Measurements from ENCODE around the gene POLR1A. TPM values are rescaled to one million over a fixed set of nuclear protein-coding genes. Genes with fewer than 3 reads are reported as not detected.

POLR1A gene
- total and polyA plus RNA-seq, 2 of the 13 experiments (the other 11 are each of a cell fraction or from before 2014, with no cell fraction given): 7.2 to 39.9 TPM

DNA sequence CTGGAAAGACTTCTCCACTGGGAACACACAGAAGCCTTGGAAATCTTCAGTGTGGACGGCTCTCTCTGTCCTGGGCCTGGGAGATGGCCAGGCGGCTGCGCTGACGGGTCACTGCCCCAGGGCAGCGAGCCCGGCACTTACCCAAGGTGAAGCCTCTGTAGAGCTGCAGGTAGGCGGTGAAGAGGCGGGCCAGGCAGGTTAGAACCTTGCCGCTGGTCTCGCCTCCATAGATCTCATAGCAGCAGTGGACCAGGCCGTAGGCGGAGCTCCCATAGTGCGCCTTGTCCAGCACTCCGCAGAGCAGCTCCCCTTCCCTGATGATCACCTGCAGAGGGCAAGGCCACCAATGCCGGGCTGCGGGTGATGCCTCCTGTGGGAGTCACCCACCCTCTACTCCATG is 53.0 kb downstream of the POLR1A start:
- CTCF ChIA-PET (ENCODE audit: low intra/inter-chr PET ratio, low total read pairs): no interaction called here
- in situ Hi-C loops (cut with HindIII; ENCODE audit: extremely low pct_ligation_motif_present, low pct_unique_long_range_greater_than_20kb): no loop called here
- peaks cover 43 to 87% of the 10 kb centered on the region in 2 experiments for H3K36me3 ChIP-seq (replicated peaks in 1 of 2; ENCODE audit: control insufficient read depth in 1 of 2, insufficient read depth in 2 of 2, low read length in 2 of 2)

DNA sequence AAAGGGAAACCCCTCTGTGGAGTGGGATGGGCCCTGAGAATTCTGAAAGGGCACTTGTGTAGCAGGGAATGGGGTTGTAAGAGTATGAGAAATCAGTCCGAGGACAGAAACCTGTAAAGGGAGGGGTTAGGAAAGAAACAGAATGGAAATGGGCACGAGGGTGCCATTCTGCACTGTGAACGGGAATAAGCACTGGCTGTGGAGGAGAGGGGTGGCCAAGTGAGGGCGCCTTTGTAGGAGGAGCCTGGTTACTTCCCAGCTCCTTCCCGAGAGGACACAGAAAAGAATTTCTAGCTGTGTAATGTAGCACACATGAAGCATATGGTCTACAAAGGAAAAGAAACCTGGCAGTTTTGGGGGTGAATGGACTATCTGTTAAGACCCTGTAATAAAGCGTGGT is 53.4 kb downstream of the POLR1A start:
- no peaks in the 10 kb centered on the region for H3K27me3 ChIP-seq (ENCODE audit: control insufficient read depth in 1 of 2, insufficient read depth in 2 of 2, low read length in 2 of 2)
- H3K4me2 ChIP-seq (ENCODE audit: low read depth, low read length): no peak overlapping the region
- no peak overlapping the region for H3K4me3 ChIP-seq (replicated peaks in 1 of 3; ENCODE audit: insufficient read depth in 1 of 3, low read depth in 2 of 3, low read length in 3 of 3)
- H4K20me1 ChIP-seq (ENCODE audit: insufficient read depth, low read length): no peaks in the 10 kb centered on the region
- BruUV-seq (replicated peaks): no TSS peak
- no peaks in the 10 kb centered on the region for H3K79me2 ChIP-seq (ENCODE audit: insufficient read depth, low read length)
- FAIRE-seq (no peak), DNase-seq (ENCODE audit: low spot score) (no peak), ATAC-seq (no peak)
- intact Hi-C loops (cut with micrococcal nuclease; ENCODE audit: unreplicated experiment) (no loop called here), in situ Hi-C loops (cut with HindIII; ENCODE audit: extremely low pct_ligation_motif_present, low pct_unique_long_range_greater_than_20kb) (no loop called here)
- peaks cover 47 to 87% of the 10 kb centered on the region in 2 experiments for H3K36me3 ChIP-seq (replicated peaks in 1 of 2; ENCODE audit: control insufficient read depth in 1 of 2, insufficient read depth in 2 of 2, low read length in 2 of 2)
- H3K9ac ChIP-seq (ENCODE audit: insufficient read depth, low read depth, low read length): no peak overlapping the region
- 95% methylated on average over 6 of the region's 6 CpGs for WGBS (ENCODE audit: low lambda C conversion rate)
- no peaks in the 10 kb centered on the region for H3K9me3 ChIP-seq (ENCODE audit: low read length)
- no peak overlapping the region for H3K27ac ChIP-seq (ENCODE audit: extremely low read length, insufficient read depth, low read length)
- POLR2A ChIA-PET: no interaction called here
- 0 out of 2 replicates have a peak, but pooled peaks cover 6% of the 10 kb centered on the region for H3K4me1 ChIP-seq (ENCODE audit: insufficient read depth, low read length)
- CTCF ChIA-PET (ENCODE audit: low intra/inter-chr PET ratio, low total read pairs): no interaction called here
- H2AFZ ChIP-seq (ENCODE audit: low read length): no peak overlapping the region
- TF ChIP-seq, protein P1, sequence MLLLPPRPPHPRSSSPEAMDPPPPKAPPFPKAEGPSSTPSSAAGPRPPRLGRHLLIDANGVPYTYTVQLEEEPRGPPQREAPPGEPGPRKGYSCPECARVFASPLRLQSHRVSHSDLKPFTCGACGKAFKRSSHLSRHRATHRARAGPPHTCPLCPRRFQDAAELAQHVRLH (CRISPR knock-in tag; IDR thresholded peaks at IDR 0.05; ENCODE audit: borderline replicate concordance, low read depth): no peak
- no peak for TF ChIP-seq ZNF713 (CRISPR knock-in tag; IDR thresholded peaks at IDR 0.05)
- TF ChIP-seq ZFP90 (CRISPR knock-in tag; IDR thresholded peaks at IDR 0.05; ENCODE audit: borderline replicate concordance): no peak
- no peak for TF ChIP-seq SUZ12 (IDR thresholded peaks at IDR 0.05; ENCODE audit: low read depth, low read length)
- no peak for TF ChIP-seq ZFY (CRISPR knock-in tag; IDR thresholded peaks at IDR 0.05)
- no peak for TF ChIP-seq DNMT3B (CRISPR knock-in tag; conservative IDR thresholded peaks at IDR 0.05)
- TF ChIP-seq RBM22 (optimal IDR thresholded peaks at IDR 0.05; ENCODE audit: low read length): no peak
- no peak for TF ChIP-seq ATF7 (IDR thresholded peaks at IDR 0.05)
- TF ChIP-seq ATF7 (CRISPR knock-in tag; IDR thresholded peaks at IDR 0.05): no peak
- TF ChIP-seq ZNF83 (CRISPR knock-in tag; IDR thresholded peaks at IDR 0.05; ENCODE audit: borderline replicate concordance): no peak
- TF ChIP-seq, protein P2, sequence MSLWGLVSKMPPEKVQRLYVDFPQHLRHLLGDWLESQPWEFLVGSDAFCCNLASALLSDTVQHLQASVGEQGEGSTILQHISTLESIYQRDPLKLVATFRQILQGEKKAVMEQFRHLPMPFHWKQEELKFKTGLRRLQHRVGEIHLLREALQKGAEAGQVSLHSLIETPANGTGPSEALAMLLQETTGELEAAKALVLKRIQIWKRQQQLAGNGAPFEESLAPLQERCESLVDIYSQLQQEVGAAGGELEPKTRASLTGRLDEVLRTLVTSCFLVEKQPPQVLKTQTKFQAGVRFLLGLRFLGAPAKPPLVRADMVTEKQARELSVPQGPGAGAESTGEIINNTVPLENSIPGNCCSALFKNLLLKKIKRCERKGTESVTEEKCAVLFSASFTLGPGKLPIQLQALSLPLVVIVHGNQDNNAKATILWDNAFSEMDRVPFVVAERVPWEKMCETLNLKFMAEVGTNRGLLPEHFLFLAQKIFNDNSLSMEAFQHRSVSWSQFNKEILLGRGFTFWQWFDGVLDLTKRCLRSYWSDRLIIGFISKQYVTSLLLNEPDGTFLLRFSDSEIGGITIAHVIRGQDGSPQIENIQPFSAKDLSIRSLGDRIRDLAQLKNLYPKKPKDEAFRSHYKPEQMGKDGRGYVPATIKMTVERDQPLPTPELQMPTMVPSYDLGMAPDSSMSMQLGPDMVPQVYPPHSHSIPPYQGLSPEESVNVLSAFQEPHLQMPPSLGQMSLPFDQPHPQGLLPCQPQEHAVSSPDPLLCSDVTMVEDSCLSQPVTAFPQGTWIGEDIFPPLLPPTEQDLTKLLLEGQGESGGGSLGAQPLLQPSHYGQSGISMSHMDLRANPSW (CRISPR knock-in tag; IDR thresholded peaks at IDR 0.05; ENCODE audit: borderline replicate concordance): no peak
- no peak for TF ChIP-seq ARHGAP35 (CRISPR knock-in tag; IDR thresholded peaks at IDR 0.05; ENCODE audit: borderline replicate concordance)
- TF ChIP-seq, protein P3, sequence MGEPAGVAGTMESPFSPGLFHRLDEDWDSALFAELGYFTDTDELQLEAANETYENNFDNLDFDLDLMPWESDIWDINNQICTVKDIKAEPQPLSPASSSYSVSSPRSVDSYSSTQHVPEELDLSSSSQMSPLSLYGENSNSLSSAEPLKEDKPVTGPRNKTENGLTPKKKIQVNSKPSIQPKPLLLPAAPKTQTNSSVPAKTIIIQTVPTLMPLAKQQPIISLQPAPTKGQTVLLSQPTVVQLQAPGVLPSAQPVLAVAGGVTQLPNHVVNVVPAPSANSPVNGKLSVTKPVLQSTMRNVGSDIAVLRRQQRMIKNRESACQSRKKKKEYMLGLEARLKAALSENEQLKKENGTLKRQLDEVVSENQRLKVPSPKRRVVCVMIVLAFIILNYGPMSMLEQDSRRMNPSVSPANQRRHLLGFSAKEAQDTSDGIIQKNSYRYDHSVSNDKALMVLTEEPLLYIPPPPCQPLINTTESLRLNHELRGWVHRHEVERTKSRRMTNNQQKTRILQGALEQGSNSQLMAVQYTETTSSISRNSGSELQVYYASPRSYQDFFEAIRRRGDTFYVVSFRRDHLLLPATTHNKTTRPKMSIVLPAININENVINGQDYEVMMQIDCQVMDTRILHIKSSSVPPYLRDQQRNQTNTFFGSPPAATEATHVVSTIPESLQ (CRISPR knock-in tag; conservative IDR thresholded peaks at IDR 0.05): no peak
- TF ChIP-seq ZNF850 (CRISPR knock-in tag; conservative IDR thresholded peaks at IDR 0.05): no peak
- TF ChIP-seq CBX1 (IDR thresholded peaks at IDR 0.05; ENCODE audit: low read depth): no peak

More for the DNA sequence above, 53.0 kb downstream of the POLR1A start:
- ATAC-seq: no peak; the same call in 2 of the 3 replicates
- no peaks in the 10 kb centered on the region for H4K20me1 ChIP-seq (ENCODE audit: insufficient read depth, low read length)
- H3K9ac ChIP-seq (ENCODE audit: insufficient read depth, low read depth, low read length): no peak overlapping the region
- no peak for FAIRE-seq
- intact Hi-C loops (cut with micrococcal nuclease; ENCODE audit: unreplicated experiment): no loop called here
- TF ChIP-seq BHLHE40 (IDR thresholded peaks at IDR 0.05; ENCODE audit: low read length): no peak
- WGBS (ENCODE audit: low lambda C conversion rate): 95% methylated on average over 16 of the region's 16 CpGs
- H3K27ac ChIP-seq (ENCODE audit: extremely low read length, insufficient read depth, low read length): no peak overlapping the region
- no peak overlapping the region for H3K4me3 ChIP-seq (replicated peaks in 1 of 3; ENCODE audit: insufficient read depth in 1 of 3, low read depth in 2 of 3, low read length in 3 of 3)
- no TSS peak for BruUV-seq (replicated peaks)
- H3K4me1 ChIP-seq (ENCODE audit: insufficient read depth, low read length): 0 out of 2 replicates have a peak, but pooled peaks cover 6% of the 10 kb centered on the region
- H3K4me2 ChIP-seq (ENCODE audit: low read depth, low read length): no peak overlapping the region
- POLR2A ChIA-PET: no interaction called here
- H3K27me3 ChIP-seq (ENCODE audit: control insufficient read depth in 1 of 2, insufficient read depth in 2 of 2, low read length in 2 of 2): no peaks in the 10 kb centered on the region
- no peaks in the 10 kb centered on the region for H3K9me3 ChIP-seq (ENCODE audit: low read length)
- no peak for DNase-seq (ENCODE audit: low spot score)
- no peaks in the 10 kb centered on the region for H3K79me2 ChIP-seq (ENCODE audit: insufficient read depth, low read length)
- no peak overlapping the region for H2AFZ ChIP-seq (ENCODE audit: low read length)
